IMR-90 (cell line): ENCODE results near the gene ZFR2. TPM values are rescaled to one million over a fixed set of nuclear protein-coding genes. Genes with fewer than 3 reads are reported as not detected.

Experiments used
- ATAC-seq: fragments of 200-7000 bp; cut with Tn5 transposase; 2 replicates; pipeline ENCODE4 v1.9.1; 2020; ENCODE audit warnings: low read depth, mild to moderate bottlenecking, moderate library complexity
- BruUV-seq: library from RNA; stranded (reverse); fragments of 400-500 nt; replicated peaks from 2 replicates; lab custom pipeline; 2021; lab: Mats Ljungman, UMichigan
- CTCF ChIA-PET: fragments of 300-600 bp; formaldehyde crosslinking; extraction: SDS; loops from one replicate; lab custom pipeline; 2021; ENCODE audit warnings: antibody characterized with exemption; lab: Yijun Ruan, JAX
- POLR2A ChIA-PET: fragments of 300-600 bp; sonication (Branson Sonifier 250); formaldehyde crosslinking; loops from one replicate; lab custom pipeline; 2022; ENCODE audit warnings: antibody characterized with exemption; ENCODE audit not compliant: unreplicated experiment; lab: Charles Lee
- DNase-seq: peaks from one replicate; pipeline ENCODE4 v3.0.0; 2013
- H2AFZ ChIP-seq: replicated peaks from 2 replicates; pipeline ENCODE3; 2013; ENCODE audit warnings: low read length, mild to moderate bottlenecking; ENCODE audit not compliant: poor library complexity
- H2AK5ac ChIP-seq: 2 replicates; pipeline ENCODE4 v1.6.1; 2013; ENCODE audit warnings: low read depth, low read length, inconsistent platforms
- H2AK9ac ChIP-seq: replicated peaks from 2 replicates; pipeline ENCODE3; 2013; ENCODE audit warnings: mild to moderate bottlenecking, low read depth, low read length, moderate library complexity; ENCODE audit not compliant: poor library complexity
- H2BK120ac ChIP-seq: 2 replicates; pipeline ENCODE4 v1.6.1; 2013; ENCODE audit warnings: low read depth, low read length, inconsistent platforms
- H2BK15ac ChIP-seq: 3 replicates; pipeline ENCODE4 v1.6.1; 2013; ENCODE audit warnings: low read depth, low read length, inconsistent platforms
- H2BK20ac ChIP-seq: 2 replicates; pipeline ENCODE4 v1.6.1; 2013; ENCODE audit warnings: low read depth, mild to moderate bottlenecking, inconsistent platforms, low read length, moderate library complexity
- H2BK5ac ChIP-seq: 2 replicates; pipeline ENCODE4 v1.6.1; 2013; ENCODE audit warnings: mild to moderate bottlenecking, low read depth, low read length, inconsistent platforms; ENCODE audit not compliant: poor library complexity, severe bottlenecking
- H3K14ac ChIP-seq: replicated peaks from 2 replicates; pipeline ENCODE4 v1.6.1; 2013; ENCODE audit warnings: low read depth, low read length, inconsistent platforms
- H3K18ac ChIP-seq: 2 replicates; pipeline ENCODE4 v1.6.1; 2013; ENCODE audit warnings: low read depth, low read length, control low read depth
- H3K23ac ChIP-seq: 2 replicates; pipeline ENCODE4 v1.6.1; 2013; ENCODE audit warnings: low read depth, low read length, inconsistent platforms
- H3K27ac ChIP-seq: 2 replicates; pipeline ENCODE4 v1.5.1; 2013; ENCODE audit warnings: mild to moderate bottlenecking, control low read depth, low read length; ENCODE audit not compliant: insufficient read depth
- H3K27me3 ChIP-seq: 2 replicates; pipeline ENCODE4 v1.6.1; 2013; ENCODE audit warnings: low read length; ENCODE audit not compliant: control insufficient read depth, insufficient read depth
- H3K36me3 ChIP-seq: 2 replicates; pipeline ENCODE4 v1.6.1; 2013; ENCODE audit warnings: low read length, mixed read lengths; ENCODE audit not compliant: control insufficient read depth, insufficient read depth
- H3K4ac ChIP-seq: 2 replicates; pipeline ENCODE4 v1.6.1; 2013; ENCODE audit warnings: low read depth, low read length, inconsistent platforms
- H3K4me1 ChIP-seq: 2 replicates; pipeline ENCODE4 v1.6.1; 2013; ENCODE audit warnings: low read length, mixed read lengths; ENCODE audit not compliant: control insufficient read depth, insufficient read depth
- H3K4me2 ChIP-seq: 2 replicates; pipeline ENCODE4 v1.6.1; 2013; ENCODE audit warnings: low read depth, mild to moderate bottlenecking, control low read depth, low read length, moderate library complexity
- H3K4me3 ChIP-seq: 2 replicates; pipeline ENCODE4 v1.5.1; 2013; ENCODE audit warnings: low read depth, mild to moderate bottlenecking, control low read depth, low read length, moderate library complexity; ENCODE audit not compliant: insufficient read depth
- H3K56ac ChIP-seq: 2 replicates; pipeline ENCODE4 v1.6.1; 2013; ENCODE audit warnings: low read length, inconsistent platforms; ENCODE audit not compliant: insufficient read depth; ENCODE audit errors: extremely low read depth
- H3K79me1 ChIP-seq, 2 experiments: 2 replicates each; pipeline ENCODE4 v1.6.1; 2013; ENCODE audit warnings: low read length in 2 of 2, inconsistent platforms in 1 of 2, low read depth in 1 of 2
- H3K9ac ChIP-seq: 2 replicates; pipeline ENCODE4 v1.6.1; 2013; ENCODE audit warnings: low read depth, low read length, control low read depth
- H3K9me1 ChIP-seq: 2 replicates; pipeline ENCODE4 v1.6.1; 2013; ENCODE audit warnings: low read length, inconsistent platforms; ENCODE audit not compliant: insufficient read depth
- H3K9me3 ChIP-seq: 2 replicates; pipeline ENCODE4 v1.6.1; 2013; ENCODE audit warnings: low read length; ENCODE audit not compliant: control insufficient read depth, insufficient read depth
- H4K20me1 ChIP-seq: 2 replicates; pipeline ENCODE4 v1.6.1; 2013; ENCODE audit warnings: low read length, inconsistent platforms; ENCODE audit not compliant: insufficient read depth
- H4K5ac ChIP-seq: 2 replicates; pipeline ENCODE4 v1.6.1; 2013; ENCODE audit warnings: mild to moderate bottlenecking, low read depth, low read length, control low read depth
- H4K8ac ChIP-seq, 2 experiments: 2 replicates each; pipeline ENCODE4 v1.6.1; 2013; ENCODE audit warnings: low read depth in 2 of 2, low read length in 2 of 2, control low read depth in 1 of 2, inconsistent platforms in 1 of 2
- H4K91ac ChIP-seq: 2 replicates; pipeline ENCODE4 v1.6.1; 2013; ENCODE audit warnings: low read depth, low read length, inconsistent platforms; ENCODE audit not compliant: insufficient read depth
- CEBPB ChIP-seq: IDR thresholded peaks from 2 replicates; pipeline ENCODE4 v1.6.1; 2012; ENCODE audit warnings: low read depth, low read length, improper control_type of control experiment
- CHD1 ChIP-seq: IDR thresholded peaks from 2 replicates; pipeline ENCODE4 v1.6.1; 2012; ENCODE audit warnings: low read depth, low read length, improper control_type of control experiment
- FOS ChIP-seq: fragments of 150-350 bp; IDR thresholded peaks from 2 replicates; pipeline ENCODE4 v1.6.1; 2016; ENCODE audit warnings: low read depth, low read length
- MAFK ChIP-seq: IDR thresholded peaks from 2 replicates; pipeline ENCODE4 v1.6.1; 2012; ENCODE audit warnings: low read depth, low read length, improper control_type of control experiment
- MAZ ChIP-seq: IDR thresholded peaks from 2 replicates; pipeline ENCODE4 v1.6.1; 2012; ENCODE audit warnings: low read depth, mild to moderate bottlenecking, low read length, improper control_type of control experiment, moderate library complexity, borderline replicate concordance
- MXI1 ChIP-seq: IDR thresholded peaks from 2 replicates; pipeline ENCODE4 v1.6.1; 2012; ENCODE audit warnings: low read depth, mild to moderate bottlenecking, low read length, moderate library complexity, borderline replicate concordance
- NFE2L2 ChIP-seq: fragments of 150-350 bp; IDR thresholded peaks from 2 replicates; pipeline ENCODE4 v1.6.1; 2016; ENCODE audit warnings: low read depth, mild to moderate bottlenecking, low read length
- POLR2A ChIP-seq: IDR thresholded peaks from 2 replicates; pipeline ENCODE4 v1.6.1; 2012; ENCODE audit warnings: mild to moderate bottlenecking, low read depth, low read length
- RCOR1 ChIP-seq: IDR thresholded peaks from 2 replicates; pipeline ENCODE4 v1.6.1; 2012; ENCODE audit warnings: mild to moderate bottlenecking, low read length, improper control_type of control experiment; ENCODE audit not compliant: insufficient replicate concordance
- RFX5 ChIP-seq: IDR thresholded peaks from 2 replicates; pipeline ENCODE4 v1.8.0; 2012; ENCODE audit warnings: low read depth, mild to moderate bottlenecking, low read length, moderate library complexity
- SMC3 ChIP-seq: fragments of 150-350 bp; IDR thresholded peaks from 2 replicates; pipeline ENCODE4 v1.6.1; 2016; ENCODE audit warnings: low read depth, mild to moderate bottlenecking, antibody characterized with exemption, low read length, moderate library complexity
- USF2 ChIP-seq: fragments of 150-350 bp; IDR thresholded peaks from 2 replicates; pipeline ENCODE4 v1.6.1; 2017; ENCODE audit warnings: mild to moderate bottlenecking, antibody characterized with exemption, low read length, low read depth
- WGBS, 2 experiments: methylation state at CpG; one replicate each; pipeline versions ENCODE4 v1.1.5 to v1.1.7; 2013; ENCODE audit warnings: missing lambda C conversion rate in 2 of 2; ENCODE audit not compliant: insufficient read length in 1 of 2; ENCODE audit errors: extremely low coverage in 2 of 2; 5-methylcytosine and 5-hydroxymethylcytosine counted together
- dilution Hi-C: fragments of 300-500 bp; cut with HindIII; formaldehyde crosslinking; loops from one replicate; pipeline ENCODE4 v1.14.3; 2018; ENCODE audit warnings: low sequenced_read_pairs; ENCODE audit not compliant: unreplicated experiment
- in situ Hi-C: fragments of 300-500 bp; cut with MboI; formaldehyde crosslinking; loops from 3 replicates; pipeline ENCODE4 v1.14.3; 2019; ENCODE audit warnings: low sequenced_read_pairs, inconsistent platforms, mixed read lengths
- intact Hi-C: fragments of 100-400 bp; cut with micrococcal nuclease; formaldehyde crosslinking; loops from 2 replicates; pipeline ENCODE4 v1.10.0; 2022
- polyA plus RNA-seq, 3 experiments: library from polyadenylated mRNA; depleted of rRNA; stranded (reverse); fragments of >200 nt; gene quantifications; 2 replicates each; pipeline ENCODE4 v1.2.3, GENCODE V29; 2012; ENCODE audit warnings: low replicate concordance in 1 of 3
- total RNA-seq: library from RNA; depleted of rRNA; stranded (reverse); fragments of >200 nt; gene quantifications from 2 replicates; pipeline ENCODE4 v1.2.3, GENCODE V29; 2012
- TF ChIP-seq, protein P1 (sequence below): conservative IDR thresholded peaks from 2 replicates; pipeline ENCODE4 v1.5.1; 2012; ENCODE audit warnings: mild to moderate bottlenecking, low read depth, low read length, improper control_type of control experiment
- TF ChIP-seq, protein P2 (sequence below): fragments of 150-350 bp; IDR thresholded peaks from 2 replicates; pipeline ENCODE4 v1.6.1; 2016; ENCODE audit warnings: low read depth, mild to moderate bottlenecking, low read length, moderate library complexity, borderline replicate concordance

Gene ZFR2
- total and polyA plus RNA-seq, 2 of the 4 experiments (the other 2 are of a cell fraction) = 0.19 TPM; not detected in 1

GRCh38 chr19:3765121-3765520 lies 103.7 kb downstream of the ZFR2 start:
- Histone ChIP-seq H4K20me1 (no peaks in the 10 kb centered on the region), H3K4me1 (peaks cover 2% of the 10 kb centered on the region; the same call in 1 of the 2 replicates), H4K91ac (no peak overlapping the region), H3K56ac (no peak overlapping the region), H3K36me3 (peaks cover 27% of the 10 kb centered on the region), H2AK5ac (no peak overlapping the region), H2AFZ (no peak overlapping the region), H3K4me2 (no peak overlapping the region), H3K27ac (no peak overlapping the region), H3K18ac (no peak overlapping the region), H3K14ac (no peak overlapping the region), H3K27me3 (no peaks in the 10 kb centered on the region), H3K9ac (no peak overlapping the region), H3K4me3 (no peak overlapping the region), H3K9me1 (peaks cover 3% of the 10 kb centered on the region; the same call in 1 of the 2 replicates), H2BK20ac (no peak overlapping the region), H2AK9ac (peak overlapping the region; percentile 90), H4K8ac (no peak overlapping the region), H3K9me3 (no peaks in the 10 kb centered on the region), H2BK15ac (no peak overlapping the region), H4K5ac (no peak overlapping the region), H3K4ac (no peak overlapping the region), H2BK120ac (no peak overlapping the region), H2BK5ac (no peak overlapping the region), H3K23ac (no peak overlapping the region), H3K79me1 (peaks cover 18 to 29% of the 10 kb centered on the region in 2 experiments)
- ChIA-PET POLR2A (no interaction called here), CTCF (no interaction called here)
- ATAC-seq (no peak), DNase-seq (no peak)
- no TSS peak for BruUV-seq
- intact Hi-C loops = no loop called here
- TF ChIP-seq NFE2L2 (no peak), CEBPB (no peak), RCOR1 (no peak), POLR2A (no peak), USF2 (no peak), MXI1 (no peak), MAZ (no peak), RFX5 (no peak), CHD1 (no peak), FOS (no peak), SMC3 (no peak), MAFK (no peak)
- TF ChIP-seq, protein P1, sequence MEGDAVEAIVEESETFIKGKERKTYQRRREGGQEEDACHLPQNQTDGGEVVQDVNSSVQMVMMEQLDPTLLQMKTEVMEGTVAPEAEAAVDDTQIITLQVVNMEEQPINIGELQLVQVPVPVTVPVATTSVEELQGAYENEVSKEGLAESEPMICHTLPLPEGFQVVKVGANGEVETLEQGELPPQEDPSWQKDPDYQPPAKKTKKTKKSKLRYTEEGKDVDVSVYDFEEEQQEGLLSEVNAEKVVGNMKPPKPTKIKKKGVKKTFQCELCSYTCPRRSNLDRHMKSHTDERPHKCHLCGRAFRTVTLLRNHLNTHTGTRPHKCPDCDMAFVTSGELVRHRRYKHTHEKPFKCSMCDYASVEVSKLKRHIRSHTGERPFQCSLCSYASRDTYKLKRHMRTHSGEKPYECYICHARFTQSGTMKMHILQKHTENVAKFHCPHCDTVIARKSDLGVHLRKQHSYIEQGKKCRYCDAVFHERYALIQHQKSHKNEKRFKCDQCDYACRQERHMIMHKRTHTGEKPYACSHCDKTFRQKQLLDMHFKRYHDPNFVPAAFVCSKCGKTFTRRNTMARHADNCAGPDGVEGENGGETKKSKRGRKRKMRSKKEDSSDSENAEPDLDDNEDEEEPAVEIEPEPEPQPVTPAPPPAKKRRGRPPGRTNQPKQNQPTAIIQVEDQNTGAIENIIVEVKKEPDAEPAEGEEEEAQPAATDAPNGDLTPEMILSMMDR = no peak
- TF ChIP-seq, protein P2, sequence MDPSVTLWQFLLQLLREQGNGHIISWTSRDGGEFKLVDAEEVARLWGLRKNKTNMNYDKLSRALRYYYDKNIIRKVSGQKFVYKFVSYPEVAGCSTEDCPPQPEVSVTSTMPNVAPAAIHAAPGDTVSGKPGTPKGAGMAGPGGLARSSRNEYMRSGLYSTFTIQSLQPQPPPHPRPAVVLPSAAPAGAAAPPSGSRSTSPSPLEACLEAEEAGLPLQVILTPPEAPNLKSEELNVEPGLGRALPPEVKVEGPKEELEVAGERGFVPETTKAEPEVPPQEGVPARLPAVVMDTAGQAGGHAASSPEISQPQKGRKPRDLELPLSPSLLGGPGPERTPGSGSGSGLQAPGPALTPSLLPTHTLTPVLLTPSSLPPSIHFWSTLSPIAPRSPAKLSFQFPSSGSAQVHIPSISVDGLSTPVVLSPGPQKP = no peak
- in situ Hi-C loops = no loop called here
- WGBS, 2 experiments = no CpG with 5 or more reads among the region's 12 CpGs
- dilution Hi-C loops = no loop called here
